K562 (cell line): ENCODE measurements around the gene NHSL2. TPM values are rescaled to one million over a fixed set of nuclear protein-coding genes. Genes with fewer than 3 reads are reported as not detected.

Experiments
- ATAC-seq: fragments of 200-7000 bp; cut with Tn5 transposase; 3 replicates; pipeline ENCODE4 v1.9.1; 2020; ENCODE audit warnings: moderate library complexity
- BruUV-seq: library from RNA; stranded (reverse); fragments of 400-500 nt; replicated peaks from 2 replicates; lab custom pipeline; 2021; lab: Mats Ljungman, UMichigan
- CTCF ChIA-PET: fragments of 300-600 bp; formaldehyde crosslinking; extraction: SDS; loops from one replicate; lab custom pipeline; 2021; ENCODE audit warnings: low intra/inter-chr PET ratio; lab: Yijun Ruan, JAX
- POLR2A ChIA-PET: fragments of 300-600, 350-650 bp; sonication (Branson Sonifier 250); formaldehyde crosslinking; extraction: SDS; loops from one replicate; lab custom pipeline; 2021; ENCODE audit warnings: antibody characterized with exemption, inconsistent platforms; lab: Yijun Ruan, JAX
- DNase-seq, 4 experiments: peaks; one replicate each; pipeline versions ENCODE4 v3.0.0 to v3.0.0-alpha.2; 2011 to 2018; ENCODE audit warnings: low spot score in 3 of 4, mixed read lengths in 3 of 4; ENCODE audit errors: extremely low read depth in 1 of 4
- FAIRE-seq: peaks from 2 replicates; lab custom pipeline; 2011; peaks lifted over from hg19 to GRCh38; lab: Jason Lieb, UNC
- H2AFZ ChIP-seq: 2 replicates; pipeline ENCODE4 v1.6.0; 2011; ENCODE audit warnings: low read depth, low read length, control low read depth, inconsistent platforms
- H3K27ac ChIP-seq: fragments of 200-600 bp; 3 replicates; pipeline ENCODE4 v1.8.0; 2011; ENCODE audit warnings: low read depth, mild to moderate bottlenecking, control low read depth, inconsistent platforms, low read length, moderate library complexity, mixed read lengths; ENCODE audit errors: extremely low read depth
- H3K27me3 ChIP-seq, 2 experiments: fragments of 300-600 bp in 1 of 2; 2 replicates in 1 of 2; 3 replicates in 1 of 2; pipeline versions ENCODE4 v1.6.0 to v1.8.0; 2011; ENCODE audit warnings: inconsistent platforms in 2 of 2, low read length in 2 of 2, mild to moderate bottlenecking in 1 of 2, mixed read lengths in 1 of 2, moderate library complexity in 1 of 2; ENCODE audit not compliant: control insufficient read depth in 2 of 2, insufficient read depth in 2 of 2
- H3K36me3 ChIP-seq: fragments of 300-600 bp; 3 replicates; pipeline ENCODE4 v1.8.0; 2011; ENCODE audit warnings: mild to moderate bottlenecking, low read length, inconsistent platforms; ENCODE audit not compliant: control insufficient read depth, insufficient read depth
- H3K4me1 ChIP-seq, 2 experiments: fragments of 200-600 bp in 1 of 2; replicated peaks in 1 of 2; 2 replicates in 1 of 2; 3 replicates in 1 of 2; pipeline versions ENCODE4 v1.5.1 to v1.8.0; 2011; ENCODE audit warnings: inconsistent platforms in 2 of 2, low read length in 2 of 2, mild to moderate bottlenecking in 1 of 2, mixed read lengths in 1 of 2, moderate library complexity in 1 of 2; ENCODE audit not compliant: control insufficient read depth in 2 of 2, insufficient read depth in 2 of 2
- H3K4me2 ChIP-seq: 2 replicates; pipeline ENCODE4 v1.6.1; 2011; ENCODE audit warnings: low read length, control low read depth, inconsistent platforms, mixed read lengths; ENCODE audit not compliant: insufficient read depth
- H3K4me3 ChIP-seq: fragments of 200-600 bp; sonication (generic), shearing (Covaris generic); 2 replicates; pipeline ENCODE4 v1.5.1; 2016; ENCODE audit warnings: control low read depth, inconsistent platforms
- H3K79me2 ChIP-seq: fragments of 200-600 bp; 3 replicates; pipeline ENCODE4 v1.8.0; 2011; ENCODE audit warnings: low read length, inconsistent platforms; ENCODE audit not compliant: control insufficient read depth, insufficient read depth
- H3K9ac ChIP-seq, 2 experiments: 2 replicates each; pipeline versions ENCODE4 v1.6.0 to v1.6.1; 2011; ENCODE audit warnings: low read depth in 2 of 2, low read length in 2 of 2, control low read depth in 1 of 2, inconsistent platforms in 1 of 2, mild to moderate bottlenecking in 1 of 2, mixed read lengths in 1 of 2; ENCODE audit not compliant: insufficient read depth in 1 of 2
- H3K9me1 ChIP-seq: one replicate; pipeline ENCODE4 v1.6.0; 2011; ENCODE audit warnings: inconsistent platforms, mild to moderate bottlenecking, low read length, moderate library complexity; ENCODE audit not compliant: control insufficient read depth, insufficient read depth
- H3K9me3 ChIP-seq: replicated peaks from 2 replicates; pipeline ENCODE4 v1.5.1; 2011; ENCODE audit warnings: low read depth, low read length, inconsistent platforms; ENCODE audit not compliant: control insufficient read depth, insufficient read depth
- H4K20me1 ChIP-seq: replicated peaks from 2 replicates; pipeline ENCODE4 v1.6.1; 2011; ENCODE audit warnings: low read length, inconsistent platforms, mixed read lengths; ENCODE audit not compliant: control insufficient read depth, insufficient read depth
- ETV5 ChIP-seq: sonication (generic); formaldehyde crosslinking; IDR thresholded peaks from 2 replicates; pipeline ENCODE4 v1.4.0; 2020; ENCODE audit warnings: low read depth, mild to moderate bottlenecking, missing genetic modification reagents
- FOXP4 ChIP-seq: sonication (generic); formaldehyde crosslinking; IDR thresholded peaks from 2 replicates; pipeline ENCODE4 v1.8.0; 2022; ENCODE audit warnings: mild to moderate bottlenecking, missing genetic modification reagents, borderline replicate concordance
- STAT6 ChIP-seq: sonication (generic); formaldehyde crosslinking; IDR thresholded peaks from 2 replicates; pipeline ENCODE4 v1.8.1; 2023; ENCODE audit warnings: mild to moderate bottlenecking, missing genetic modification reagents
- TCF7L2 ChIP-seq: fragments of 150-350 bp; IDR thresholded peaks from 2 replicates; pipeline ENCODE4 v1.6.1; 2016; ENCODE audit warnings: low read depth, mild to moderate bottlenecking, low read length, moderate library complexity
- ZBTB49 ChIP-seq: sonication (generic); formaldehyde crosslinking; IDR thresholded peaks from 2 replicates; pipeline ENCODE4 v1.8.0; 2022; ENCODE audit warnings: missing genetic modification reagents, mild to moderate bottlenecking, borderline replicate concordance
- ZBTB8A ChIP-seq: fragments of 450-650 bp; IDR thresholded peaks from 2 replicates; pipeline ENCODE4 v1.6.1; 2018; ENCODE audit warnings: mild to moderate bottlenecking, moderate library complexity; ENCODE audit not compliant: partially characterized antibody
- ZNF184 ChIP-seq: sonication (generic); formaldehyde crosslinking; IDR thresholded peaks from 2 replicates; pipeline ENCODE4 v1.5.0; 2020; ENCODE audit warnings: missing genetic modification reagents
- ZNF668 ChIP-seq: fragments of 250-450 bp; sonication (Bioruptor Pico); IDR thresholded peaks from 2 replicates; pipeline ENCODE4 v1.8.0; 2022; ENCODE audit warnings: mild to moderate bottlenecking, inconsistent platforms
- WGBS: fragments of 100-300 bp; shearing (Covaris generic); methylation state at CpG from one replicate; pipeline ENCODE4 v1.1.6; 2016; ENCODE audit warnings: low coverage, mixed read lengths; ENCODE audit not compliant: insufficient coverage; ENCODE audit errors: missing lambda C conversion rate; 5-methylcytosine and 5-hydroxymethylcytosine counted together
- in situ Hi-C: fragments of 300-500 bp; cut with MboI; formaldehyde crosslinking; loops from 4 replicates; pipeline ENCODE4 v1.15.0; 2018; ENCODE audit warnings: inconsistent platforms, mixed read lengths
- intact Hi-C: fragments of 100-400 bp; cut with micrococcal nuclease; formaldehyde crosslinking; loops from 2 replicates; pipeline ENCODE4 v1.14.2; 2022
- polyA plus RNA-seq, 8 experiments: library from polyadenylated mRNA; depleted of rRNA in 4 of 8; stranded (reverse) in 5 of 8; unstranded in 3 of 8; fragments of >200 nt; fragmentation: Nextera tagmentation in 2 of 8; fragmentation: Illumina TruSeq in 1 of 8; extraction: Ambion mirVana in 2 of 8; extraction: Trizol in 1 of 8; gene quantifications; 2 replicates each; pipeline versions ENCODE4 v1.2.1 to v1.2.3, GENCODE V29; 2011 to 2014; ENCODE audit warnings: inconsistent platforms in 1 of 8, missing spikeins in 1 of 8
- total RNA-seq, 7 experiments: library from RNA; depleted of rRNA in 6 of 7; stranded (reverse); fragments of >200 nt in 6 of 7; fragmentation: Illumina TruSeq in 2 of 7; extraction: Trizol in 2 of 7; gene quantifications; 2 replicates each; pipeline versions ENCODE4 v1.2.1 to v1.2.3, GENCODE V29; 2011 to 2021; ENCODE audit warnings: low replicate concordance in 1 of 7

The NHSL2 gene
- total and polyA plus RNA-seq, 9 of the 15 experiments (the other 6 are each of a cell fraction or from before 2014, with no cell fraction given), result 0.02 TPM; not detected in 8

GRCh38 chrX:72060921-72061490 lies 150.4 kb downstream of the NHSL2 start:
- H3K9me1 ChIP-seq, result no peaks in the 10 kb centered on the region
- H3K79me2 ChIP-seq, result no peaks in the 10 kb centered on the region
- H3K4me1 ChIP-seq, result no peaks in the 10 kb centered on the region
- H3K9ac ChIP-seq, result no peak overlapping the region
- no peaks in the 10 kb centered on the region for H3K9me3 ChIP-seq
- H3K27ac ChIP-seq, result no peak overlapping the region
- no peaks in the 10 kb centered on the region for H3K36me3 ChIP-seq
- H3K4me3 ChIP-seq, result no peak overlapping the region
- ChIA-PET CTCF (no interaction called here), POLR2A (interaction anchor here (0.8 kb wide), 1 partner anchor 10 kb away, joined by 3 read pairs; no protein-coding TSS in a partner anchor)
- FAIRE-seq (no peak), DNase-seq (no peak), ATAC-seq (no peak)
- intact Hi-C loops (no loop called here), in situ Hi-C loops (no loop called here)
- H2AFZ ChIP-seq, result no peak overlapping the region
- no peak overlapping the region for H3K4me2 ChIP-seq
- BruUV-seq, result no TSS peak
- H4K20me1 ChIP-seq, result no peaks in the 10 kb centered on the region
- peaks cover 0 to 10% of the 10 kb centered on the region in 2 experiments; a peak in 2 of 5 replicates for H3K27me3 ChIP-seq
- WGBS, result 0% methylated on average over 4 of the region's 5 CpGs
- TF ChIP-seq ETV5 (no peak), ZNF184 (CRISPR knock-in tag) (no peak), FOXP4 (CRISPR knock-in tag) (no peak), STAT6 (CRISPR knock-in tag) (no peak), ZNF668 (CRISPR knock-in tag) (no peak), ZBTB8A (no peak), TCF7L2 (no peak), ZBTB49 (CRISPR knock-in tag) (no peak)
